Endothelial cell of umbilical vein (primary cell): ENCODE results near the gene CASP7. TPM values are rescaled to one million over a fixed set of nuclear protein-coding genes. Genes with fewer than 3 reads are reported as not detected.
"Not testable (repeated sequence)": the region's sequence is repeated elsewhere in the genome, so short reads cannot be mapped to it uniquely, and the experiment has no call there.

Source experiments
- BruUV-seq: library from RNA; stranded (reverse); fragments of 400-500 nt; replicated peaks from 2 replicates; lab custom pipeline; 2021; lab: Mats Ljungman, UMichigan
- CTCF ChIA-PET: fragments of 300-600, 350-600 bp; sonication (Branson Sonifier 250); formaldehyde crosslinking; loops from one replicate; lab custom pipeline; 2021; ENCODE audit warnings: antibody characterized with exemption, inconsistent platforms; lab: Charles Lee
- POLR2A ChIA-PET: fragments of 300-600, 350-600 bp; sonication (Branson Sonifier 250); formaldehyde crosslinking; loops from one replicate; lab custom pipeline; 2021; ENCODE audit warnings: antibody characterized with exemption, inconsistent platforms; lab: Charles Lee
- DNase-seq: peaks from one replicate; pipeline ENCODE4 v3.0.0-alpha.2; 2011; ENCODE audit warnings: low read depth, low spot score
- FAIRE-seq: peaks from 2 replicates; lab custom pipeline; 2011; peaks lifted over from hg19 to GRCh38; lab: Jason Lieb, UNC
- H2AFZ ChIP-seq: 2 replicates; pipeline ENCODE4 v1.6.0; 2012; ENCODE audit warnings: low read depth, low read length, control low read depth, inconsistent platforms
- H3K27ac ChIP-seq: 2 replicates; pipeline ENCODE4 v1.5.1; 2011; ENCODE audit warnings: low read depth, mild to moderate bottlenecking, control low read depth, low read length, moderate library complexity; ENCODE audit not compliant: insufficient read depth
- H3K27me3 ChIP-seq, 2 experiments: 2 replicates each; pipeline versions ENCODE4 v1.6.0 to v1.6.1; 2011; ENCODE audit warnings: low read length in 2 of 2, mixed read lengths in 1 of 2; ENCODE audit not compliant: control insufficient read depth in 2 of 2, insufficient read depth in 2 of 2
- H3K36me3 ChIP-seq, 2 experiments: 2 replicates in 1 of 2; 3 replicates in 1 of 2; pipeline ENCODE4 v1.5.1; 2011; ENCODE audit warnings: low read length in 2 of 2, mild to moderate bottlenecking in 1 of 2, moderate library complexity in 1 of 2; ENCODE audit not compliant: control insufficient read depth in 2 of 2, insufficient read depth in 2 of 2; ENCODE audit errors: extremely low read depth in 1 of 2
- H3K4me1 ChIP-seq: 3 replicates; pipeline ENCODE4 v1.5.1; 2011; ENCODE audit warnings: mild to moderate bottlenecking, low read length; ENCODE audit not compliant: control insufficient read depth, insufficient read depth; ENCODE audit errors: extremely low read depth
- H3K4me2 ChIP-seq: 2 replicates; pipeline ENCODE4 v1.6.1; 2011; ENCODE audit warnings: low read length, control low read depth, mixed read lengths; ENCODE audit not compliant: insufficient read depth
- H3K4me3 ChIP-seq, 3 experiments: fragments of 200-600 bp in 1 of 3; sonication (generic), shearing (Covaris generic) in 1 of 3; replicated peaks in 1 of 3; 2 replicates each; pipeline ENCODE4 v1.5.1; 2011 to 2016; ENCODE audit warnings: control low read depth in 3 of 3, low read length in 3 of 3, mild to moderate bottlenecking in 2 of 3, inconsistent platforms in 1 of 3, low read depth in 1 of 3, moderate library complexity in 1 of 3; ENCODE audit not compliant: insufficient read depth in 1 of 3
- H3K79me2 ChIP-seq: 2 replicates; pipeline ENCODE4 v1.6.0; 2012; ENCODE audit warnings: low read length, inconsistent platforms; ENCODE audit not compliant: control insufficient read depth, insufficient read depth
- H3K9ac ChIP-seq: replicated peaks from 2 replicates; pipeline ENCODE3; 2011; ENCODE audit warnings: low read length, control low read depth; ENCODE audit not compliant: insufficient read depth; ENCODE audit errors: extremely low read depth
- H3K9me1 ChIP-seq: replicated peaks from 3 replicates; pipeline ENCODE4 v1.6.0; 2011; ENCODE audit warnings: mild to moderate bottlenecking, low read length; ENCODE audit not compliant: control insufficient read depth, insufficient read depth; ENCODE audit errors: extremely low read depth
- H3K9me3 ChIP-seq: replicated peaks from 2 replicates; pipeline ENCODE4 v1.5.1; 2012; ENCODE audit warnings: low read length, inconsistent platforms; ENCODE audit not compliant: control insufficient read depth, insufficient read depth
- H4K20me1 ChIP-seq: replicated peaks from 2 replicates; pipeline ENCODE3; 2011; ENCODE audit warnings: mild to moderate bottlenecking, low read length; ENCODE audit not compliant: control insufficient read depth, insufficient read depth; ENCODE audit errors: extremely low read depth
- EZH2 ChIP-seq: IDR thresholded peaks from 2 replicates; pipeline ENCODE4 v1.6.1; 2012; ENCODE audit warnings: borderline replicate concordance, low read depth, mild to moderate bottlenecking, moderate library complexity, low read length, inconsistent platforms; ENCODE audit not compliant: severe bottlenecking
- FOS ChIP-seq: IDR thresholded peaks from 2 replicates; pipeline ENCODE4 v1.6.1; 2011; ENCODE audit warnings: mild to moderate bottlenecking, low read length, moderate library complexity, borderline replicate concordance; ENCODE audit not compliant: insufficient read depth
- GATA2 ChIP-seq: IDR thresholded peaks from 2 replicates; pipeline ENCODE4 v1.7.0; 2011; ENCODE audit warnings: low read depth, mild to moderate bottlenecking, moderate library complexity, mixed read lengths, low read length; ENCODE audit not compliant: insufficient read length, insufficient read depth
- JUN ChIP-seq: IDR thresholded peaks from 2 replicates; pipeline ENCODE4 v1.6.1; 2011; ENCODE audit warnings: borderline replicate concordance, low read depth; ENCODE audit not compliant: insufficient read length, insufficient read depth
- MYC ChIP-seq: IDR thresholded peaks from one replicate; pipeline ENCODE4 v1.6.1; 2011; ENCODE audit warnings: mild to moderate bottlenecking, low read depth, low read length
- POLR2A ChIP-seq: IDR thresholded peaks from 2 replicates; pipeline ENCODE4 v1.6.1; 2012; ENCODE audit warnings: low read depth, mild to moderate bottlenecking, control low read depth, low read length
- POLR2AphosphoS5 ChIP-seq: IDR thresholded peaks from 2 replicates; pipeline ENCODE4 v1.6.1; 2012; ENCODE audit warnings: low read depth, mild to moderate bottlenecking, control low read depth, low read length, moderate library complexity; ENCODE audit not compliant: insufficient read depth
- dilution Hi-C: fragments of 300-500 bp; cut with MboI; formaldehyde crosslinking; loops from one replicate; pipeline ENCODE4 v1.15.0; 2019; ENCODE audit warnings: low sequenced_read_pairs; ENCODE audit not compliant: extremely low pct_ligation_motif_present
- intact Hi-C: fragments of 100-400 bp; cut with micrococcal nuclease; formaldehyde crosslinking; loops from one replicate; pipeline ENCODE4 v1.10.0; 2022
- polyA plus RNA-seq, 4 experiments: library from polyadenylated mRNA; depleted of rRNA in 3 of 4; stranded (reverse) in 3 of 4; unstranded in 1 of 4; fragments of >200 nt; gene quantifications; 2 replicates each; pipeline versions ENCODE4 v1.2.1 to v1.2.3, GENCODE V29; 2011 to 2012; ENCODE audit warnings: missing spikeins in 1 of 4
- total RNA-seq: library from RNA; stranded (reverse); gene quantifications from 2 replicates; pipeline ENCODE4 v1.2.3, GENCODE V29; 2021
- TF ChIP-seq, protein P1 (sequence below), 2 donors: IDR thresholded peaks; 1 replicate in 1 of 2; 2 replicates in 1 of 2; pipeline ENCODE4 v1.5.1; 2011; ENCODE audit warnings: low read length in 2 of 2, mild to moderate bottlenecking in 2 of 2, moderate library complexity in 2 of 2, control low read depth in 1 of 2, inconsistent platforms in 1 of 2, low read depth in 1 of 2; ENCODE audit not compliant: insufficient read depth in 1 of 2; ENCODE audit errors: extremely low read depth in 1 of 2
- TF ChIP-seq, protein P2 (sequence below): IDR thresholded peaks from 2 replicates; pipeline ENCODE4 v1.6.1; 2011; ENCODE audit not compliant: insufficient read depth, insufficient read length

The CASP7 gene
- total and polyA plus RNA-seq, 2 donors (not counting 3 experiments of a cell fraction or from before 2014, with no cell fraction given), result 14.6 to 54.3 TPM

GRCh38 chr10:113651898-113652297 is 27.8 kb upstream of the CASP7 start:
- Histone ChIP-seq H3K9me1 (no peaks in the 10 kb centered on the region), H3K27me3 (no peaks in the 10 kb centered on the region), H4K20me1 (no peaks in the 10 kb centered on the region), H3K9ac (no peak overlapping the region), H2AFZ (no peak overlapping the region), H3K4me2 (no peak overlapping the region), H3K9me3 (no peaks in the 10 kb centered on the region), H3K27ac (no peak overlapping the region), H3K79me2 (no peaks in the 10 kb centered on the region), H3K4me1 (no peaks in the 10 kb centered on the region), H3K4me3 (no peak overlapping the region), H3K36me3 (no peaks in the 10 kb centered on the region)
- intact Hi-C loops (no loop called here), dilution Hi-C loops (no loop called here)
- FAIRE-seq (no peak), DNase-seq (no peak)
- ChIA-PET CTCF (no interaction called here), POLR2A (no interaction called here)
- TF ChIP-seq EZH2 (no peak), POLR2AphosphoS5 (no peak), FOS (no peak), MYC (no peak), GATA2 (no peak), JUN (no peak), POLR2A (no peak)
- TF ChIP-seq, protein P1, sequence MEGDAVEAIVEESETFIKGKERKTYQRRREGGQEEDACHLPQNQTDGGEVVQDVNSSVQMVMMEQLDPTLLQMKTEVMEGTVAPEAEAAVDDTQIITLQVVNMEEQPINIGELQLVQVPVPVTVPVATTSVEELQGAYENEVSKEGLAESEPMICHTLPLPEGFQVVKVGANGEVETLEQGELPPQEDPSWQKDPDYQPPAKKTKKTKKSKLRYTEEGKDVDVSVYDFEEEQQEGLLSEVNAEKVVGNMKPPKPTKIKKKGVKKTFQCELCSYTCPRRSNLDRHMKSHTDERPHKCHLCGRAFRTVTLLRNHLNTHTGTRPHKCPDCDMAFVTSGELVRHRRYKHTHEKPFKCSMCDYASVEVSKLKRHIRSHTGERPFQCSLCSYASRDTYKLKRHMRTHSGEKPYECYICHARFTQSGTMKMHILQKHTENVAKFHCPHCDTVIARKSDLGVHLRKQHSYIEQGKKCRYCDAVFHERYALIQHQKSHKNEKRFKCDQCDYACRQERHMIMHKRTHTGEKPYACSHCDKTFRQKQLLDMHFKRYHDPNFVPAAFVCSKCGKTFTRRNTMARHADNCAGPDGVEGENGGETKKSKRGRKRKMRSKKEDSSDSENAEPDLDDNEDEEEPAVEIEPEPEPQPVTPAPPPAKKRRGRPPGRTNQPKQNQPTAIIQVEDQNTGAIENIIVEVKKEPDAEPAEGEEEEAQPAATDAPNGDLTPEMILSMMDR (IDR thresholded peaks at IDR 0.05; ENCODE audit: extremely low read depth in 1 of 2, insufficient read depth in 1 of 2, low read depth in 1 of 2, low read length in 2 of 2), result no peak
- TF ChIP-seq, protein P2, sequence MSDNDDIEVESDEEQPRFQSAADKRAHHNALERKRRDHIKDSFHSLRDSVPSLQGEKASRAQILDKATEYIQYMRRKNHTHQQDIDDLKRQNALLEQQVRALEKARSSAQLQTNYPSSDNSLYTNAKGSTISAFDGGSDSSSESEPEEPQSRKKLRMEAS, result no peak
- no TSS peak for BruUV-seq

DNA sequence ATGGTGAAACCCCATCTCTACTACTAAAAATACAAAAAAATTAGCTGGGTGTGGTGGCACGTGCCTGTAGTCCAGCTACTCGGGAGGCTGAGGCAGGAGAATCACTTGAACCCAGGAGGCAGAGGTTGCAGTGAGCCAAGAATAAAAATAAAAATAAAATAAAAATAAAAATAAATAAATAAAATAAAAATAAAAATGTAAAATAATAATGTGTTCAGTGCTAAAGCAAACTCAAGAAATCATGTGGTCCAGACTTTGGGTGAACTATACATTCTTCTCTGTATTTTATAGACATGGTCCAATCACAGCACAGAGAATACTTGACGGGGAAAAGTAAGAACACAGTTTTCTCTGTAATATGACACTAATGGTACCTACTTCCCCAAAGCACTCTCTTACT is 27.3 kb upstream of the CASP7 start:
- DNase-seq, H3K27me3 ChIP-seq, H3K9me3 ChIP-seq, H3K4me3 ChIP-seq, dilution Hi-C loops, H2AFZ ChIP-seq, H3K9ac ChIP-seq, H3K4me2 ChIP-seq, H3K36me3 ChIP-seq, H3K4me1 ChIP-seq, FAIRE-seq, BruUV-seq, H3K79me2 ChIP-seq, intact Hi-C loops, H3K27ac ChIP-seq, H4K20me1 ChIP-seq, POLR2A ChIA-PET, H3K9me1 ChIP-seq, CTCF ChIA-PET: not testable (repeated sequence)
